Activated naive CD4-positive, alpha-beta T cell treated with anti-CD3 and anti-CD28 coated beads, Interleukin-2, amount 50 U/mL, for 72 hours (primary cell): Measurements from ENCODE around the gene PWWP2B. TPM values are rescaled to one million over a fixed set of nuclear protein-coding genes. Genes with fewer than 3 reads are reported as not detected.
A peak's percentile ranks its signal among the peaks of the same experiment; 100 is the strongest.

ENCODE experiments used
- ATAC-seq, 2 donors: fragments of 150-1000 bp; cut with Tn5 transposase; 2 replicates each; pipeline ENCODE4 v1.10.0; 2021; ENCODE audit warnings: mild to moderate bottlenecking in 2 of 2, moderate library complexity in 2 of 2
- DNase-seq, 2 donors: peaks; one replicate each; pipeline ENCODE4 v3.0.0; 2021 to 2022; ENCODE audit warnings: low spot score in 2 of 2
- H3K27ac Mint-ChIP-seq, 2 donors: one replicate each; pipeline ENCODE4 v1.8.0; 2022; ENCODE audit warnings: mild to moderate bottlenecking in 2 of 2, mixed read lengths in 2 of 2
- H3K36me3 Mint-ChIP-seq, 2 donors: one replicate each; pipeline ENCODE4 v1.8.0; 2022; ENCODE audit warnings: mixed read lengths in 2 of 2
- H3K9me3 Mint-ChIP-seq, 2 donors: one replicate each; pipeline ENCODE4 v1.8.0; 2022; ENCODE audit warnings: mixed read lengths in 2 of 2
- total RNA-seq, 2 donors: library from RNA; stranded (reverse); gene quantifications; one replicate each; pipeline ENCODE4 v1.2.3, GENCODE V29; 2022

The PWWP2B gene
- total RNA-seq, 2 donors from 2014 or later = 0.64 to 4.3 TPM

DNA sequence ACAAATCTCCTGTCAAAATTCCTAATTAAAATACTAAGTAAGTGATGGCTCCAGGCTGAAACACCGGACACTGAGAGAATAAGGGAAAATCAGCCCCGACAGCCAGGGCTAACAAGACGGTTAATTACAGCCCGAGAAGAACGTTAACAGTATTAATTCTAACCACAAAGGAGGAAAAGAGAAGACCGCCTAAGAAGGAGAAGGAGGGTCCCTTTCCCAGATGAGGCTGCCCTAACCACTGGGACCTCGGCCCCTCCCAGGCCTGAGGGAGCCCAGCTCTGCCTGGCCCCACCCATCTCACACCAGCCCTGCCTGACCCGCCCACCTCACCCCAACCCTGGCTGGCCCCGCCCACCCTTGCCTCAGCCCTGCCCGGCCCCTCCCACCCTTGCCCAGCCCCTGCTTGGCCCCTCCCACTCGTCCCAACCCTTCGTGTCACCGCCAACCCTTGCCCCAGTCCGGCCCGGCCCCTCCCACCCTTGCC, 51.3 kb downstream of the PWWP2B start:
- H3K9me3 Mint-ChIP-seq = no peaks in the 10 kb centered on the region
- H3K36me3 Mint-ChIP-seq = no peaks in the 10 kb centered on the region
- DNase-seq (peak in 1 of 2 donors; percentile 63), ATAC-seq (peak in 1 of 2 donors; percentile 37)
- peak overlapping the region; percentile 72 to 86 for H3K27ac Mint-ChIP-seq

DNA sequence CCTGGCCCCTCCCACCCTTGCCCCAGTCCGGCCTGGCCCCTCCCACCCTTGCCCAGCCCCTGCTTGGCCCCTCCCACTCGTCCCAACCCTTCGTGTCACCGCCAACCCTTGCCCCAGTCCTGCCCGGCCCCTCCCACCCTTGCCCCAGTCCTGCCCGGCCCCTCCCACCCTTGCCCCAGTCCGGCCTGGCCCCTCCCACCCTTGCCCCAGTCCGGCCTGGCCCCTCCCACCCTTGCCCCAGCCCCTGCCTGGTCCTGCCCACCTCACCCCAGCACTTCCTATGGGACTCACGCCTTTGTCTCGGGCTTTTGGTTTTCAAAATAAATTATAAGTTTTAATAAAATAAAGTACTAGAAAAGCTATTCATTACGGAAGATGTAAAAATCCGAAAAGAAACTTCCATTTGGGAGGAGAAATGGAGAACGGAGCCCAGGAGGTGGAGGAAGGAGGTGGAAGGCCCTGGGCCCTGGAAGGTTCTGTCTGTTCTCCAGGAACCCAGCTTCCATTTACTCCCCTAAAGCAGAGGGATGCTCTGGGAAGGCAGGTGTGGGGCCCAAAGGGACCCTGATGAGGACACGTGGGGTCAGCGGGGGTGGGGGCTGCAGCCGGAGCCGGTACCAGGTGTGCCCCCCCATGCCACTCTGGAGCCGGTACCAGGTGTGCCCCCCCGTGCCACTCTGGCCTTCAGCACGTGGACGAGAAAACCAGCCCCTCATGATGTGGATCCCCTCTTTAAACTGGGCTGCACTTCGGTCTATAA, 52.2 kb downstream of the PWWP2B start:
- H3K27ac Mint-ChIP-seq = no peak overlapping the region
- H3K9me3 Mint-ChIP-seq = no peaks in the 10 kb centered on the region
- no peaks in the 10 kb centered on the region for H3K36me3 Mint-ChIP-seq
- DNase-seq (no peak), ATAC-seq (no peak)

- ATAC-seq (no peak), DNase-seq (no peak)
- Mint-ChIP-seq H3K9me3 (no peaks in the 10 kb centered on the region), H3K36me3 (no peaks in the 10 kb centered on the region), H3K27ac (peak overlapping the region in 1 of 2 donors; percentile 50)
These were observed 52.8 kb downstream of the PWWP2B start for GRCh38 chr10:132449811-132450181.

DNA sequence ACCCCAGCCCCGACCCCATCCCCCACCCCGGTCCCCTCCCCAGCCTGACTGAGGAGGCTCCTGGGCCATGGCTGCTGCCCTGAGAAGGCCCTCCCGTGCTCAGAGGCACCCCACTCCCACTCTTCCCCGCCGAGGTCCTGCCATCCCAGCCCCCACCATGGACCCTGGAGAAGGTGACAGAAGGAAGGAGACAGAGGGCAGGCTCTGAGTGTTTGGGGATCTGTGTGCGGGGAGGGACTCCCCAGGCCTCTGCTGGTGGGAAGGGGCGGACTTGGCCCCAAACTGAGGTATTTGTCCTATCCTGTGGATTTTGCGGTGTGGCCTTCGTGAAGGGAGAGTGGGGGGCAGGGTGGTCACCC, 53.4 kb downstream of the PWWP2B start:
- H3K9me3 Mint-ChIP-seq = no peaks in the 10 kb centered on the region
- DNase-seq (no peak), ATAC-seq (no peak)
- H3K27ac Mint-ChIP-seq = peak overlapping the region in 1 of 2 donors; percentile 50
- H3K36me3 Mint-ChIP-seq = no peaks in the 10 kb centered on the region

GRCh38 chr10:132450825-132451505, 54.0 kb downstream of the PWWP2B start:
- DNase-seq (no peak), ATAC-seq (no peak)
- Mint-ChIP-seq H3K36me3 (no peaks in the 10 kb centered on the region), H3K9me3 (no peaks in the 10 kb centered on the region), H3K27ac (peak overlapping the region in 1 of 2 donors; percentile 50)

GRCh38 chr10:132451506-132452215, 54.7 kb downstream of the PWWP2B start:
- DNase-seq (no peak), ATAC-seq (no peak)
- no peaks in the 10 kb centered on the region for H3K9me3 Mint-ChIP-seq
- H3K36me3 Mint-ChIP-seq = no peaks in the 10 kb centered on the region
- no peak overlapping the region for H3K27ac Mint-ChIP-seq

DNA sequence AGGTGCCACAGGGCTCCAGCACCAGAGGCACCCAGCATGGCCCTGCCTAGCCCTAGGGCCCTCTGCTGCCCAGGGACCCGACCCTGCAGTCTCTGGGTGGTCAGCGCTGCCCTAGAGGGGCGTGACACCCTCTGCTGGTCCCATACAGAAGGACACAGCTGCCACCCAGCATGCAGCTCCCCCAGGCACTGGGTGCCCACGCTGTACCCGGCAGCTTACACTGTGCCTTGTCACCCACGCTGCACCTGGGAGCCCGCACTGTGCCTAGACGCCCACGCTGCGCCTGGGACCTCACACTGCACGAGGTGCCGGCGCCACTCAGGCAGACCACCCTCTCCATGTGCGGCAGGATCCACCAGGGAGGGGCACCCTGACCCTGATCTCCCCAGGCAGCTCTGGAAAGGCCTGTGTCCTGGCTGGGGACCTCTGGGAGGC, 55.2 kb downstream of the PWWP2B start:
- Mint-ChIP-seq H3K27ac (no peak overlapping the region), H3K9me3 (no peaks in the 10 kb centered on the region)
- DNase-seq = no peak

GRCh38 chr10:132452651-132453469, 55.9 kb downstream of the PWWP2B start:
- ATAC-seq (peak; percentile 83 to 84), DNase-seq (peak; percentile 86 to 96)
- Mint-ChIP-seq H3K36me3 (no peaks in the 10 kb centered on the region), H3K9me3 (no peaks in the 10 kb centered on the region), H3K27ac (no peak overlapping the region)

More for the DNA sequence above, 55.2 kb downstream of the PWWP2B start:
- peak in 1 of 2 donors; percentile 9 for ATAC-seq
- H3K36me3 Mint-ChIP-seq = no peaks in the 10 kb centered on the region

DNA sequence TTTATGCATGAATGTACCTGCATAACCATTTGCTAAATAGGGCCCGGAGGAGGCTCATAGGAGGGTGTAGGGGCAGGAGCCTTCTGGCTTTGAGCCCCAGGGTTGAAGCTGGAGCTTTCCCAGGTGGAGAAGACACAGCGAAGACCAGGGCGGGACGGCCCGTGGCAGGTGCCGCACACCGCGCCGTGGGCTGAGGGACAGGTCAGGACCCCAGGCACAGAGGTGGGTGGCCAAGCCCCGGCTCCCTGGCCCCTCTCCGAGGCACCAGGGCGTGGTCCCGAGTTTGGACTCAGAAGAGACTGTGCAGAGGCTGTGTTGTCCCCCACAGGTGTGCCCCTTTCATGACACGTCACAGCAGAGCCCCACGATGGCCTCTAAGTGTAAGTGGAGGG, 56.5 kb downstream of the PWWP2B start:
- Mint-ChIP-seq H3K27ac (no peak overlapping the region), H3K9me3 (no peaks in the 10 kb centered on the region), H3K36me3 (no peaks in the 10 kb centered on the region)
- DNase-seq (no peak), ATAC-seq (no peak)

DNA sequence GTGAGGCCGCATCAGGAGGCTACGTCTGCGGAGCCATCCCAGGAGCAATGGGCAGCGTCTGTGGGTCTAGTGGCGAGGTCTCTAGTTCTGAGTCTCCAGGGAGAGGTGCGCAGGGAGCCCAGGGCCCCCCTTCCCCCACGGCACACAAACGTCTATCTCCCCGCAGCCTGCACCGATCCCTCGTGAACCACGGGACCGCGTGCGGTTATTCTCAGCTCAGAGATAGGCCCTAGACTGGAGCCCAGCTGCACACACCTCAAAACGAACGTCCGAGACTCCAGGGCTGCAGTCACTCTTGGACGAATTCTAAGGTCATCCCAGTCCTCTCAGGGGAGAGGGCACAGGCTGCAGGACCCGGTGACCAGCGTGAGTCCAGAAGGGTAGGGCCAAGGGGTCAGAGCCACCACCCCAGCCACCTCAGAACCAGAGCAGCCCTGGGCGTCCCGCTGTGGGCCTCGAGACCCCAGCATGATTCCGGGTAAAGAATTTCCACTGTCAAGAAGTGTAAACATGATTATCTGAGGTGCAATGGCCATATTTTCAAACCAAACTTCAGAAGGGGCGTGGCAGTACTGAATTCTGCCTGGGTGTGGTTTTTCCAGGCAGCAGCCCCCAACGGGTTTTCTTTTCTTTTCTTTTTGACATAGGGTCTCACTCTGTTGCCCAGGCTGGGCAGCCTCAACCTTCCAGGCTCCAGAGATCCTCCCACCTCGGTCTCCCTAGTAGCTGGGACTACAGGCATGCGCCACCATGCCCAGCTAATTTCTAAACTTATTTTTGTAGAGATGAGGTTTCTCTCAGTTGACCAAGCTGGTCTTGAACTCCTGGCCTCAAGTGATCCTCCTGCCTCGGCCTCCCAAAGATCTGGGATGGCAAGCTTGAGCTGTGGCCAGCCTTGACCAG, 57.5 kb downstream of the PWWP2B start:
- no peaks in the 10 kb centered on the region for H3K36me3 Mint-ChIP-seq
- H3K27ac Mint-ChIP-seq = no peak overlapping the region
- DNase-seq (no peak), ATAC-seq (no peak)
- H3K9me3 Mint-ChIP-seq = no peaks in the 10 kb centered on the region

- no peaks in the 10 kb centered on the region for H3K9me3 Mint-ChIP-seq
- ATAC-seq (no peak), DNase-seq (no peak)
- H3K27ac Mint-ChIP-seq = no peak overlapping the region
- H3K36me3 Mint-ChIP-seq = no peaks in the 10 kb centered on the region
These were observed 58.5 kb downstream of the PWWP2B start for GRCh38 chr10:132455441-132455971.

- ATAC-seq (no peak), DNase-seq (no peak)
- Mint-ChIP-seq H3K36me3 (no peaks in the 10 kb centered on the region), H3K27ac (no peak overlapping the region), H3K9me3 (no peaks in the 10 kb centered on the region)
These were observed 59.2 kb downstream of the PWWP2B start for GRCh38 chr10:132455986-132456847.

DNA sequence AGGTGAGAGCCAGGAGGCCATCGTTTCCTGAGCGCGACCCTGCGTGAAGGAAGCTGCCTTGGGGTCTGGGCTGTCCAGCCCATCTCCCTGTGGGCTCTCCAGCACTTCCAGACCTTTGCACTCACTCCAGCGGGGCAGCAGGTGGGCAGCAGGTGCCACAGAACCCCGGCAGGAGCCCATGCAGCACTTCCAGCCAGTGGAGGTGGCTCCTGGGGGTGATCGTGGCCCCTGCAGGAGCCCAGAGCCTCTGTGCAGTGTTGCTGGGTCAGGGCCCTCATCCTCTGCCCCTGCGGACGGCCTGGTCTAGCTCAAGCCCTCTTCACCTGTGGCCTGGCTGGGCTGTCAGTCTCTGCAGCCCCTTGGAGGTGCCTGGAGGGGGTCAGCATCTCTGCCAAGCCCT, 59.9 kb downstream of the PWWP2B start:
- Mint-ChIP-seq H3K27ac (no peak overlapping the region), H3K9me3 (no peaks in the 10 kb centered on the region), H3K36me3 (no peaks in the 10 kb centered on the region)
- DNase-seq = no peak
- ATAC-seq = no peak

DNA sequence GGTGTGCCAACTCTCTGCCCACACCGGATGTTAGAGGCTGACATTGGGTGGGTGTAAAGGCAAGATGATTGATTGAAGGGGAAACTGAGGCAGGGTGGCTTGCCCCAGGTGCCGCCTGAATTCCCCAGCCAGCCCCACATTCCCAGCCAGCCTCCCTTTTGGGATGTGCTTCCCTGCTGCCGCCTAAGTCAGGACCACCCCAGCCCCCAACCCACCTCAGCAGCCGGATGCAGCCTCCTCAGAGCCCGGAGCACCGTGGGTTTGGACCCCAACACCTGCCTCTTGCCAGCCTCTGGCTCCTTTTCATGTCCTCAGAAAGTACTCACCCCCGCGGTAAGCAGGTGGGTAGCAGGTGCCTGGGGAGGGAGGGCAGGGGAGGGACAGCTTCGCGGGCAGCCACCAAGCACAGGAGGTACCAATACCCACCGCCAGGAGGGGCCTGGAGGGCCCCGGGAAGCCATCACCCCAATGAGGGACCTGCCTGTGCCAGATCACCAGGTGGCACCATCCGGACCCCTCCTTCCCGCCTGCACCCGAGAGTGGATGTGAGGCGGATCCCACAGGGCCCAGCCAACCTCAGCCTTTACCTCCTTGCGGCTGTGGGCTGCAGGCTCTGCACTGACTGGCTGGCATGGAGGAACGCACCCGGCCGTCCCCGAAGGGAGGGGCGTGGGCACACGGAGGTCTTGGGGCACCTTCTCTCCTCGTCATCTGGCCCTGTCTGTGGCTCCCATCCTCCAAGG, 60.5 kb downstream of the PWWP2B start:
- no peak for DNase-seq
- Mint-ChIP-seq H3K36me3 (no peaks in the 10 kb centered on the region), H3K27ac (no peak overlapping the region), H3K9me3 (no peaks in the 10 kb centered on the region)
- ATAC-seq = no peak
